ENCODE results near the gene C8B.

C8B gene

GRCh38 chr1:56897150-56898004 lies 68.4 kb downstream of the C8B start:
- DNase-seq: no peak

DNA sequence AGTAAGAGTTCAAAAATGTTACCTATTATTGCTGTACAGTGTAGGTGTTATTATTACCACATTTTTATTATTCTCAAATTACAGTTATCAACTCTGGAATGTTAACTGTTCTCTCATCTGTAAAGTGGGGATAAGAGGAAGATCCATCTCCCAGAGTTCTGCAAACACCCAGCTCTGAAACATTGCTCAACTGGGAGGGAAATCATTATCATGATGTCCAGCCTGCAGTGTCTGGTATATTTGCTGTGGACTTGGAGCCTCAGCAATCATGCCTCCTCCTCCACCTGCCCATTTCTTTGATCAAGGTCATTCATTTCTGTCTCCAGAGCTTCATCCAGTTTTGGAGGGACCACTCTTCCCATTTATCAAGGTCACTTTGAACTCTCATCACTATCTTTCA lies 71.8 kb downstream of the C8B start:
- DNase-seq: no peak

- DNase-seq: no peak
Measured at GRCh38 chr1:56890229-56890628, 75.6 kb downstream of the C8B start.

- DNase-seq: no peak
Measured at GRCh38 chr1:56881417-56881816, 84.4 kb downstream of the C8B start.

DNA sequence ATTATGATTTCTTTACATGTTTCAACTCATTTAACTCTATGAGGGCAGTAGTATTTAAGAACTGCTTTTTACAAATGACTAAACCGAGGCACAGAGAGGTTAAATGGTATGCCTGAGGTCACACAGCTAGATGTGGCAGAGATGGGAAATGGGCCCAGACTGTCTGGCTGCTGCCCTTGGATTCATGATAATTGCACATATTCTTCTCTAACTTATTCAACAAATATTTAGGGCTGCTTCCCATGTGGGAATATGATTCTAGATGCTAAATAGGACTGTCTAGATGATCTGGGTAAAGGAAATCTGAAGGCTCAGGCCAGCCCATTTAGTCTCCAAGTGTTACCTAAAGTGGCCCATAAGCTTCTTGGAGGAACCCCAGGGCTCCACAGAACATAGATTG lies 85.0 kb downstream of the C8B start:
- no peak for DNase-seq

All from activated CD4-positive, alpha-beta T cell treated with anti-CD3 and anti-CD28 coated beads, Interleukin-2, amount 50 U/mL, for 1 hour (primary cell).